ENCODE results near the gene RNASE4.
A peak's percentile ranks its signal among the peaks of the same experiment; 100 is the strongest.

RNASE4 gene

GRCh38 chr14:20676072-20676471 lies 8.3 kb upstream of the RNASE4 start:
- no peak for DNase-seq

- DNase-seq = peak in 2 of 3 donors; percentile 45 to 46
Observed at GRCh38 chr14:20679907-20680306, 4.5 kb upstream of the RNASE4 start.

GRCh38 chr14:20680363-20680762 lies 4.0 kb upstream of the RNASE4 start:
- no peak for DNase-seq

DNA sequence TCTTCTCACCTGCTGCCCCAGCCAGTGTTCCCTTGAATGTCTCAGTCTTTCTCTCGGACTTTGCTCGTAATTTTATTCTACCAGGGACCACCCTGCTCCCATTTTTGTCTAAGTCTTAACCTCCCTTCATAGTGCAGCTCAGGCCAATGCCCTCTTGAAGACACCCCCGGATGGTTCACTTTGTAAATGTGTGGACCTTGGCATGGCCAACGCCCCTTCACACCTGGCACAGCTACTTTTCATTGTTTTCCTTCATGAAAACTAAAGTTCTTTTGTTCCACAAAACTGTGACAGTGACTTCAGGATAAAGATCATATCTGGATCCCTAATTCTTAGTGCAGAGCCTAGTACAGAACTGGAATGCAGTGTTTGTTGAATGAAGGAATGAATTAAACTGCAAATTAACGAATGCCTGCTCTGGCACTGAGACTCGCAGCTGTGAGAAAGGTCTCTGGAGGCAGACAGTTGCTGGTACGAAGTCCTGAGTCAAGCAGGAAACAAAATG lies 3.5 kb upstream of the RNASE4 start:
- no peak for DNase-seq

DNA sequence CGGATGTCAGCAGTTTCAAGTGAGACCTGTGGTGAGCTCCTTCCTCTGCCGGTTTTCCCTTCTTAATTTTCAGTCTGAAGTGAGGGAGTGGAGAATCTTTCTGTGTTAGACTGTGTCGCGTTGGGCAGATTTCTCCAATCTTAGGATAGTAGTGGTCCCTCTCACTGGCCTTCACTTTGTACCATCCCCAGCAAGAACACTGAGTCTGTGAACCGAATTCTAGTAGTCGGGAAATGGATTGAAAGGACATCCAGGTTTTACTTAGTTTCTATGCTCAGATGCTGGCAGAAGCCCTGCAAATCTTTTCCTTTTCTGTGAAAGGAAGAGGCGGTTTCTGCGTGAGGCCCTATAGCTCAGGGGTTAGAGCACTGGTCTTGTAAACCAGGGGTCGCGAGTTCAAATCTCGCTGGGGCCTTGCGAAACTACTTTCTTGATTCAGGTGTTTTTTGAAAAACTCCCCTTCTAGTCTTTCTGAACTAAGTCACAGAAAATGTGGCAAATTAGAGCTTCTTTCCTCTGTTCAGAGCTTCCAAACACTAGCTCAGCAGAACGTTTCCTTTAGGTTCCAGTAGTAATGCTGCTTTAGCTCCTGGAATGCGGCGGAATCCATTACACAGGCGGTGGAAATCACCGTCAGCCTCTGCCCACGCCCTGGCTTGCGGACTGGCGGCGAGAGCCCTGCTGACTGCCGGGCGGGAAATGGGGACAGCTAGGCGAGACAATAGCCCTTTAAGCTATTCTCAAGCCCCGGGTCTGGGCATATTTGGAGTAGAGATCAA lies 2.8 kb upstream of the RNASE4 start:
- peak; percentile 89 to 92 (median 91) for DNase-seq

DNA sequence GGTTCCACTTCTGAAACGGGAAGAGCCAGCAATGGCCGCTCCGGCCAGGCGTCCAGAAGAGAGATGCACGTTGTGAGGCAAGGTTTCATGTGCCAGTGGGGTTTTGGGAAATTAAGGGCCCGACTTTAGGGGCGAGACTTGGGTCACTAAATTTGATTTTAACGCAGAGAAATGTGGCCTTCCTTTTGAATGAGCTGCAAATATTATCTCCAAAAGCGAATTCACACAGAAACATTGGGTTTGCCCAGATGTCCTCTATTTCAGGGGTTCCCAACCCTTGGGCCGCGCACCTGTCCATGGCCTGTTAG lies 2.3 kb upstream of the RNASE4 start:
- no peak for DNase-seq

DNA sequence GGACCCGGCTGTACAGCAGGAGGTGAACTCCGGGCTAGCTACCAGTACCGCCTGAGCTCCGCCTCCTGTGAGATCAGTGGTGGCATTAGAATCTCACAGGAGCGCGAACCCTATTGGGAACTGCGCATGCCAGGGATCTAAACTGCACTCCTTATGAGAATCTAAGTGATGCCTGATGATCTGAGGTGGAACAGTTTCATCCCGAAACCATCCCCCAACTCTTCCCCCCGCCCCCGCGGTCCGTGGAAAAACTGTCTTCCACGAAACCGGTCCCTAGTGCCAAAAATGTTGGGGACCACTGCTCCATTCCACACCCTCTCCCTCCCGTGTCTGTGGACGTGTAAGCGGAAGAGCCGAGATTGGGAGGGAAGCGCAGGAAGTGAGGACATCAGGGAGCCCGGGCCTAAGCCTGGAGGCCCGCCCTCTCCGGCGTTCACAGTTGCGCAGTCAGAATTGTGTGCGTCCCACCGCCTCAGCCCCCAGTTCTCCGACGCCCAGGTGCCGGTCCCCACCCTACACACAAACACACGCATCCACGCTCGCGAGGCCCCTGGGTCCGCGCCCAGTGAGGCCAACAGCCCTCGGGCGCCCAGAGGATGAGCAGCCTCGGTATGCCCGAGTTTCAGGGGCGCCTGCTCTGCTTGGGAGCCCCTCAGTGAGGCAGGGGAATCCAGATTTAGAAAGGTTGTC lies 1.8 kb upstream of the RNASE4 start:
- peak; percentile 84 to 92 (median 91) for DNase-seq

- peak; percentile 81 to 90 (median 84) for DNase-seq
Observed at GRCh38 chr14:20683125-20683890, 1.1 kb upstream of the RNASE4 start.

GRCh38 chr14:20684662-20685456 lies 499 bp downstream of the RNASE4 start:
- peak in 2 of 3 donors; percentile 25 to 44 for DNase-seq

DNA sequence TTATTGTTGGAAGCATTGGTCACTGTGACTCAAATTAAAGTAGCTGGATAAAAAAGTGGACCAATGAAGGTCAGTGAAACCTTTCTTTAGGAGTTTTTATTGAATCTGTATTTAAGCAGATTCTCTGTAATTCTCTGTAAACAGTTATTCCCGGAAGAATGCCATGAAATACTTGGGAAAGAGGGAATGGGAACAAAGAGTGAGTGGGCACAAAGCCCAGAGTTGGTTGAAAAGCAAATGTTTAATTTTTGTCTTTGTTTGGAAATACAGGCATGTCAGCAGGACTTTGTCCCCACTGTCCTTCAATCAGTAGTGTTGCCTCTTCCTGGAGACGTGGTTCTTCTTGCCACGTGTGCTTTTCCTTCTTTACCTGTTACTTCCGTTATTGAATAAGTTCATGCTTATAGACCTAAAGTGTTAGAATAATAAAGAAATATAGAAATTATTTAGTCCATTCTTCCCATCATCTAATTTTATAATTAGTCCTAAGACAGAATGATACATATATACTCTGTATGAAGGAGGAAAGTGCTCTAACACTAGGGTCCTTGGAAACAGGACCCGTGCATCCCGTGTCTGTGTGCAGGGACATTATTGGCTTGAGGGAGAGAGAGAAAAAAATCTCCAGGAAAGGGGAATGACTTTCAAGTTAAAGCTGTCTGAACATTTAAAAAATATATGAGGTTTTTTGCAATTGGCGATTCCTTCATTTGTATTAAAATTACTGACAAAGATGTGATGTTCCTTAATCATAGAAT lies 2.2 kb downstream of the RNASE4 start:
- DNase-seq = no peak

DNA sequence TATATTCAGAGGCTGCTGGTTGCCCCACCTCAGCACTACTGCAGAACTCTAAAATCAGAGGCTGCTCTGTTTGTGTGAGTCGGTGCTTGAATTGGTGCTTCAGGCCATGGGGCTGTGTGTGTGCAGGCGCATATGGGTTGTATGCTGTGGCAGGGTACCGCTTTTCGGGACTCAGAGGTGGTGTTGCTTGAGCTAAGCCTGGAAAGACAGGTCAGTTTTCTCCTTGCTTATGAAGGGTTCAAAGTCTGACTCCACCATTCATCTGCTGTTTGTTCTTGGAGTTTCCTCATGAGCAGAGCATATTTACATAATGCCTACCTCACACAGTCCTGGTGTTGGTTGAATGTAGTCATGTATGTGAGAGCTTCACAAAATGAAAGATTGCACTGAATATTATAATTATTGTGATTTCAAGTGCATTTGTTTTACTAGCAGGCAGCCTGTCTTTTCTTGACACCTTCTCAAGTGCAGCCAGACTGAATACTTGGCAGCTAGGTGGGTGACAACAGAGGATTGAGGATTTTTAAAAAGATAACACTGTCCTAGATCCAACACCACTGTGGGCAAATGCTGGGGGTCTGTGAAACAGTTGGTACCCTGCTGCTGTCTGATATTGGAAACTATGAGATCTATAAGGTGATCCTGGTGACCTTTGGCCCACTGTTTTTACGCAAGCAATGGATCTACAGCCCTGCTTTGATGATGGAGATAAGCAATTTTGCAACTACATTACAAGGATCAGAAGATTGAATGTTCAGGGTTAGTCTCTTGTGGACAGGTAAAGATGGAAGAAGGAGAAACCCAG lies 3.2 kb downstream of the RNASE4 start:
- DNase-seq = no peak

DNA sequence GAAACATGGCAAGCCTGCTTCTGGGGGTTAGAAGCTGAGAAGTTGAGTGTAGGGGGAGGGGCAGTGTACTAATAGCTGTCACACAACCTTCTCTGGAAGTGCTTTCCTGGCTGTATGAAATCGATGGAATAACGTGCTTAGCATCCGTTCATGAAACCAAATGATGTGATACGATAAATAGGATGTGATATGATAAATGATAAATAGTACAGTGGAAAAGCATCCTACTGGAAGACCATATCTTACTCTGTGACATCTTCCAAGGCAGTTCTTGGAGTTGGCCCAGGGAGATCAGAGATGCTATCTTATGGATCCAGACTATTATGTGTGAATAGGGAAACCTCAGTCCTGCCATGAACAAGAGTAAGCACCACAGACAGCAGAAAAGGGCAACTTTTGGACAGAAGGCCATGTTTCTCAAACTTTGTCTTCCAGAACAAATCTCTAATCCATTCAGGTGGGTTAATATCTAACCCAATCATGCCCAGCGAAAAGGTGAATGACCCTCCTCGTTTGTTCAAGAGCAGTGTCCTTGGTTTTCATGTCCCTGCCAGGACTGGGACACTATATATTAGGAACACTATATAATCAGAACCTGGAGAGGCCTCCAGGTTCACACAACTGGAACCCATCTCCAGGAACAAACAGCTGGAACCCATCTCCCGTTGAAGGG lies 3.9 kb downstream of the RNASE4 start, which contains the start of gene ANG:
TSS of gene ANG (plus strand) at position 598 of the 673 bp plus-strand sequence. CDS start 4,801 bp downstream, outside the sequence.
- no peak for DNase-seq

GRCh38 chr14:20690848-20691640 lies 6.7 kb downstream of the RNASE4 start:
- peak; percentile 80 to 89 (median 83) for DNase-seq

DNA sequence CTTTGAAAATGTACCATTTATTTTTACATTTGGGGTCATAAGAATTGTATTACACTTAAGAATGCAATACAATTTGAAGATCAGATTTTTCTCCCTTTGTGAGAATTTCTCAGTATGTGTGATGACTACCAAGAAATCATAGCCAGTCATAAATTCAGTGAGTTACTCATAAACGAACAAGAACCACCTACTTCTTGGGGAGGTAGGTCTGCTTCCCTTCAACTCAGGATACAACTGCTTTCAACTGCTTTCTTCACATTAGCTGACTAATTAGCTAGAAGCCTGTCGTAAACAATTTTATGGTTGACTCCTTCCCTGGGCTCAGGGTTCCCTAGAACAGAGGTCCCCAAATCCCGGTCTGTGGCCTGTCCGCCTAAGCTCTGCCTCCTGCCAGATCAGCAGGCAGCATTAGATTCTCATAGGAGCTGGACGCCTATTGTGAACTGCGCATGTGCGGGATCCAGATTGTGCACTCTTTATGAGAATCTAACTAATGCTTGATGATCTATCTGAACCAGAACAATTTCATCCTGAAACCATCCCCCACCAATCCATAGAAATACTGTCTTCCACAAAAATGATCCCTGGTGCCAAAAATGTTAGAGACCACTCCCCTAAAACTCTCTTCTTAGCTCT lies 7.9 kb downstream of the RNASE4 start:
- no peak for DNase-seq

DNA sequence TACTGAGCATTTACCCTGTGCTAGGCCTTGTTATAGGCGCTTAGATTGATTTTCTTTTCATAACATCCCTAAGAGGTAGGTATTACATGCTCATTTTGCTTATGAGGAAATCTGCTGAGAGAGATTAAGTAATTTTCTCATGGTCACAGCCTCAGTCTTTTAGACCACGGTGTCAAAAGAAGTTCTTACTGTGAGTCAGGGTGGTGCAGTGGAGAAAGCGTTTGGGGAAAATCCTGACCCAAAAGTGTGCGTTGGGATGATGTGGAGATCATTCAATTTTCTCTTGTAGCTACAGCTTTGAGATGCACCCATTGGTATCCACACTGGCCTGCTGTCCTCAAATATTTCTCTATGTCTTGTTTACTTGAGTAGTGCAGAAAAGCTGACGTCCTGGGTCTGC lies 12.4 kb downstream of the RNASE4 start:
- DNase-seq = peak; percentile 48 to 71 (median 69)

DNA sequence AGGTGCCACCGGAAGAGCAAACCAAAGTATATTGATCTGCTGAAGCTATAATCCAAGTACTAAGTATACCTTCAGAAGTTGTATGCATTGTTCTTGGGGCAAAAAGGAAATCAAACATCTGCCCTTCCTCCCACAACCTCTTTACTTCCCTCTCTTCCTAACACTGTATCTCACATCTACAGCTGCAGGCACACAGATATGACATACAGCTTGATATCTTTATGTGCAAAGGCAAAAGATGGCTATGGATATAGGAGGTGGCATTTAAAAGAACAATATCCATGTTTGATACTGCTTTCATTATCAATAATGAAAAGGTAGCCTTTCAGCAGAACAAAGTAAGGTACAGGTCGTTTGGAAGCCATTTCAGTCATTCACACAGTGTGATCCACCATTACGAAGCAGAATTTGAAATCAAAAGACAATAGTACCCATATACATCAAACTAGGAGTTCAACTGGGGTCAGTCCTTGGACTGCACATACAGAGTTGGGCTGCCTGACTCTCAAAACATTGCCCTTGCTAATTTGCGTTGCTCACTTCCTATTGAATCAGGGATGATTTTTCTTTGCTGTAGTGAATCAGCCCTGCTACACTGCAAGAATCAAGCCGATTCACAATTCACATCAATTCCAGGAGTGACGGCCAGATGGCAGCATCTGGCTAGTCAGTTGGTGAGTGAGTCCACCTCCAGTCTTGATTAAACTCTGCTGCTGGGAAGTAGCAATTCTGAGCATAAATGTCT lies 13.1 kb downstream of the RNASE4 start:
- peak; percentile 80 to 93 (median 93) for DNase-seq

DNA sequence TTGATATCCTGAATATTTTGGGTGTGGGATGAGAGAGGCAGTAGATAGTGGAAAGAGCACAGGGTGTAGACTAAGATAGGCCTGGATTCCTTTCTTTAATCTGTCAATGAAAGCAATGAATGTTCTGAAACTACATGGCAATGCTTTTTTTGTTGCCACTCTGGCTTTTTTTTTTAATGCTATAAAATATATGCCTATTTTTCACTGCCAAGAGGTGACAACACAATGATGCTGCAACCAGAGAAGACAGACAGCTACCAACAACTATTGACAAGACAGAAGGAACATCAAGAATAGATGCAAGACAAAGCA lies 13.6 kb downstream of the RNASE4 start:
- no peak for DNase-seq

DNA sequence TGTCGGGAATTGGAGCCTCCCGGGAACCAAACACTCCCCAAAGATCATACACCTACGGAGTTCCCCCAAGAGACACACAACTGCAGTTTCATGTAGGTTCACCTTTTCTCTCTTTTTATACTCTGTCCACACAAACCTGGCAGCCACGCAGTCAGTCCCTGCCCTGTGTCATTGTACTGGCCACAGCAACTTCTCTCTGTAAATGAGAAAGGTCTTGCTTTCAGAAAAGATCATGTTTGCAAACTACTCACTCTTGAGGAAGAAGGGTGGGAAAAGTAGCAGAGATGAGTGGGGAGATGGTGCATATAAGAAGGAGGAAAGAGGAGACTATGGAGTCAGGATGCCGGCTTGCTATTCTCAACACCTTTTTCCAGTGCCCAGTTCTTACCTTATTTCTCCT lies 14.6 kb downstream of the RNASE4 start:
- no peak for DNase-seq

All from suppressor macrophage treated with lipopolysaccharide for 1 hour (primary cell).